Subcutaneous adipose tissue (tissue), 4 donors: ENCODE results near the gene CDIPT. TPM values are rescaled to one million over a fixed set of nuclear protein-coding genes. Genes with fewer than 3 reads are reported as not detected.

Source experiments
- total RNA-seq, 4 donors: library from RNA; depleted of rRNA; stranded (reverse); fragments of >200 nt; gene quantifications; one replicate each; pipeline ENCODE4 v1.1.0, GENCODE V29; 2016
- TF ChIP-seq, protein P1 (sequence below): fragments of 450-650 bp; IDR thresholded peaks from one replicate; pipeline ENCODE4 v1.5.1; 2016; ENCODE audit warnings: low read depth, mild to moderate bottlenecking, control low read depth, antibody characterized with exemption, moderate library complexity

Gene CDIPT
- total RNA-seq, 4 donors from 2014 or later, result 57.7 to 107 (median 94.7) TPM

DNA sequence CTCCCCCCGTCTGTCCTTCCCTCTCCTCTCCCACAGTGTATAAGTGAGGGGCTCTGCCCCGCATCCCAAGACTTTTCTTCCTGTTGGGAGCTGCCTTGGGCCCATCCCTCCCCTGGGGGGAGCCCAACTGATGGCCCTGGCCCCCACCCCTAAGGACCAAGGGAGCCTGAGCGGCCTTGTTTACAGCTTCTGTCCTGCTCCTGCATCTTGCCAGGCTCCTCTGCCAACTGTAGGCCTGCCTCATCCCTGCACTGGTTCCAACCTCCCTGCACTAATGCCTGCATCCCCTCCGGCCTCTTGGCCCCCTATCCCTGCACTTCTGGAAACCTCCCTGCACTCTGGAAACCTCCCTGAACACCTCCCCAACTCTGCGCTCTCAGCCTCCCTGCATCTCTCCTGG, 48.4 kb downstream of the CDIPT start:
- TF ChIP-seq, protein P1, sequence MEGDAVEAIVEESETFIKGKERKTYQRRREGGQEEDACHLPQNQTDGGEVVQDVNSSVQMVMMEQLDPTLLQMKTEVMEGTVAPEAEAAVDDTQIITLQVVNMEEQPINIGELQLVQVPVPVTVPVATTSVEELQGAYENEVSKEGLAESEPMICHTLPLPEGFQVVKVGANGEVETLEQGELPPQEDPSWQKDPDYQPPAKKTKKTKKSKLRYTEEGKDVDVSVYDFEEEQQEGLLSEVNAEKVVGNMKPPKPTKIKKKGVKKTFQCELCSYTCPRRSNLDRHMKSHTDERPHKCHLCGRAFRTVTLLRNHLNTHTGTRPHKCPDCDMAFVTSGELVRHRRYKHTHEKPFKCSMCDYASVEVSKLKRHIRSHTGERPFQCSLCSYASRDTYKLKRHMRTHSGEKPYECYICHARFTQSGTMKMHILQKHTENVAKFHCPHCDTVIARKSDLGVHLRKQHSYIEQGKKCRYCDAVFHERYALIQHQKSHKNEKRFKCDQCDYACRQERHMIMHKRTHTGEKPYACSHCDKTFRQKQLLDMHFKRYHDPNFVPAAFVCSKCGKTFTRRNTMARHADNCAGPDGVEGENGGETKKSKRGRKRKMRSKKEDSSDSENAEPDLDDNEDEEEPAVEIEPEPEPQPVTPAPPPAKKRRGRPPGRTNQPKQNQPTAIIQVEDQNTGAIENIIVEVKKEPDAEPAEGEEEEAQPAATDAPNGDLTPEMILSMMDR, result no peak

DNA sequence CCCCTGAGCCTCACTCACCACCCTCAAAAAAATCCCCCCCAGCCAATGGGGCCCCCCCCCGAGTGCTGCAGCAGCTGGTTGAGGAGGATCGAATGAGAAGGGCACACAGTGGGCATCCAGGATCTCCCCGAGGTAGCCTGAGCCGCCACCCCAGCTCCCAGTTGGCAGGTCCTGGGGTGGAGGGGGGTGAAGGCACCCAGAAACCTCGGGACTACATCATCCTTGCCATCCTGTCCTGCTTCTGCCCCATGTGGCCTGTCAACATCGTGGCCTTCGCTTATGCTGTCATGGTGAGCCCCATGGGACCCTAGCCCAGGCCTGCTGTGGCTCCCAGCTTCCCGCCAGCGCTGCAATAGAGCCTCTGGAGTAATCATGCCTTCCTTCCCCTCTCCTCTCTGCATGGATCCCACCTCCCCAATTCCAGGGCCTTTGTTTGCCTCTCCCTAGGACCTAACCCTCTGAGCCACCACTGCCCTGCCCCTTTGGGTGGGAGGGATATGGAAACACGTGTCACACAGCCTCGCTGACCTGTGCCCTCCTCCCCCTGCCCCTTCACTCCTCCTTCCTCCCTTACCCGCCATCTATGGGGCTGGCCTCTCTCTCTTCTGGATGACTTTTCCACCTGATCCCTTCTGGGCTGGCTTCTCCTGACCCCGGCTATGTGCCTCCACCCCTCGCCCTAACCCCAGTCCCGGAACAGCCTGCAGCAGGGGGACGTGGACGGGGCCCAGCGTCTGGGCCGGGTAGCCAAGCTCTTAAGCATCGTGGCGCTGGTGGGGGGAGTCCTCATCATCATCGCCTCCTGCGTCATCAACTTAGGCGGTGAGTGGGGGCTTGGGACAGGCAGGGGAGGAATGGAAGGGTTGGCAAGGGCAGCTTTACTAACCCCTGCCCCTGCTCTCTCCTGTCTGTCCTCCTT, 49.1 kb downstream of the CDIPT start:
- TF ChIP-seq, protein P1, result no peak

DNA sequence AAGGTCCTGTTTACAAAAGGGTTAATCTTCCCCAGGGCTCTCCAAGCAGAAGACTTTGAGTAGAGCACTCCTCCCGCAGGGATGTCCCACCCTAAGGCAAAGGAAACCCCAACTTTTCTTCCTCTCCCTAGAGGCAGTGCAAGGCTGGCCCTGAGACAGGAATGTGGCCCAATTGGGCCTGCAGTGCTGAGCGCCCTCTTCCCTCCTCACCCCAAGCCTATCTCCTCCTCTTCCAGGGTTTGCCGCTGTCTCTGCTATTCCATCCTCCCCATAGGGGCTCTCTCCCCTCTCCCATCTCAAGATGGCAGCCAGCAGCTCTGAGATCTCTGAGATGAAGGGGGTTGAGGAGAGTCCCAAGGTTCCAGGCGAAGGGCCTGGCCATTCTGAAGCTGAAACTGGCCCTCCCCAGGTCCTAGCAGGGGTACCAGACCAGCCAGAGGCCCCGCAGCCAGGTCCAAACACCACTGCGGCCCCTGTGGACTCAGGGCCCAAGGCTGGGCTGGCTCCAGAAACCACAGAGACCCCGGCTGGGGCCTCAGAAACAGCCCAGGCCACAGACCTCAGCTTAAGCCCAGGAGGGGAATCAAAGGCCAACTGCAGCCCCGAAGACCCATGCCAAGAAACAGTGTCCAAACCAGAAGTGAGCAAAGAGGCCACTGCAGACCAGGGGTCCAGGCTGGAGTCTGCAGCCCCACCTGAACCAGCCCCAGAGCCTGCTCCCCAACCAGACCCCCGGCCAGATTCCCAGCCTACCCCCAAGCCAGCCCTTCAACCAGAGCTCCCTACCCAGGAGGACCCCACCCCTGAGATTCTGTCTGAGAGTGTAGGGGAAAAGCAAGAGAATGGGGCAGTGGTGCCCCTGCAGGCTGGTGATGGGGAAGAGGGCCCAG, 50.0 kb downstream of the CDIPT start:
- TF ChIP-seq, protein P1, result no peak

DNA sequence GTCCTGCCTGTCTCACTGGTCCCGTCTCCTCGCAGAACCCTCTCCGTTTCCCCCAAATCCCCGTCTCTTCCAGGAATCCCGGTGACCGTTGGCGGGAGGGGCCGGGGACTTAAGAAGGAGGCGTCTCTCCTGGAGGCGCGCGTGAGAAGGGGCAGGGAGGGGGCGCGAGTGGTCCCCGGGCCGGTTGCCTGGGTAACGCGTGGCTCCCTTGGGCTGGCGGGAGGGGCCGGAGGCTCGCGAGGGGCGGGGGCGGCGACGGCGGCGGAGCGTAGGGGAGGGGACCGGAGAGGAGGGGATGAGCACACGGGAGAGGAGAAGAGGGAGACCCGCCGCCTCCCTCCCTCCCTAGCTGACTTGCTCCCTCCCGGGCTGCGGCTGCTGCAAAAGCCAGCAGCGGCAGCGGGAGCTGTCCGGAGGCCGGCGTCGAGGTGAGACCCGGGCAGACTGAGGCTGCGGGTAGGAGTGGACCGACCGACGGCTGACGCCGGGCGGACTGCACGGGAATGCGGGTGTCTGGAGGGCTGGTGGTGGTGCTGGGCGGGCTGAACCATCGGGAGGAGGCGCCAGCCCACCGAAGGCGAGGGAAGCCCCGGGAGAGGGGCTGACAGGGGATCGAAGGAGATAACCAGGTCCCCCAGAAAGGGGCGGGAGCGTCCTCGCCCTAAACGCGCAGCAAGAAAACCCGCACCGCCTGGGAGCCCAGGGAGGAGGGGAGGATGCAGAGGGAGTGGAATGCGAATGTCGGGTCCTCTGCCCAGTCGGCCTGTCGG, 50.9 kb downstream of the CDIPT start, which contains the start of gene PRRT2:
Gene PRRT2 (plus strand): TSS at position 298 of the 770 bp plus-strand sequence. CDS start 862 bp downstream, outside the sequence.
- TF ChIP-seq, protein P1, result no peak

DNA sequence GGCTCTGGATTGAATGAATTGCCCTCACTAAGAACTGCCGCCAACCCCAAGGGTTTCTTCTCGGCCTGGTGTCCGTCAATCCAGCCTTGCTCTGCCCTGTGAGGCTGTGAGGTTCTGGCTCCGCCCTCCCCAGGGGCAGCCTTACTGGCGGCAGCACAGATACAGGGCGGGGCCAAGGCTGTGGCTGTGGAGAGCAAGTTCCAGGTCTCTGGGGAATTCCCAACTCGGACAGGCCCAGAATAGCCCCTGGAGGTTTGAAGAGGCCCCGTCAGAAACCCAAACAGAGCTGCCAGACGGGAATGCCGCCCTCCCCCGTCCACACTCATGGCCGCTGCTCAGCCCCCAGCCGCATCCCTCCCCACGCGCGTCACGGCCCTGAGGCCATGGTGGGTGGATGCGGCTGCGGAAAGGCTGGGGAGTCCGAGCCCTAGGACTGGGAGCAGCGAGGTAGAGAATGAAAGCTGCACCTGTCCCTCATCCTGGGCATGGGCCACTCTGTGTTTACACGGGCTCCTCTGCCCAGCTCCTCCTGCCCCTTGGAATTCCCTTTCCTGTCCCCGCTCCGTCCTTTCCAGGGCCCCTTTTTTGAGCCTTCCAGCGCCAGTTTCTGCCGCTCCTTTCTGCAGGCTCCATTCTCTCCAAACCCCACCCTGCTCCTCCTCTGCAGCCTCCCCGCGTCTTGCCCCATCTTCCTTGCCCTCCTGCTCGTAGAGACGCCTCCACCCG, 51.7 kb downstream of the CDIPT start:
- TF ChIP-seq, protein P1, result no peak

DNA sequence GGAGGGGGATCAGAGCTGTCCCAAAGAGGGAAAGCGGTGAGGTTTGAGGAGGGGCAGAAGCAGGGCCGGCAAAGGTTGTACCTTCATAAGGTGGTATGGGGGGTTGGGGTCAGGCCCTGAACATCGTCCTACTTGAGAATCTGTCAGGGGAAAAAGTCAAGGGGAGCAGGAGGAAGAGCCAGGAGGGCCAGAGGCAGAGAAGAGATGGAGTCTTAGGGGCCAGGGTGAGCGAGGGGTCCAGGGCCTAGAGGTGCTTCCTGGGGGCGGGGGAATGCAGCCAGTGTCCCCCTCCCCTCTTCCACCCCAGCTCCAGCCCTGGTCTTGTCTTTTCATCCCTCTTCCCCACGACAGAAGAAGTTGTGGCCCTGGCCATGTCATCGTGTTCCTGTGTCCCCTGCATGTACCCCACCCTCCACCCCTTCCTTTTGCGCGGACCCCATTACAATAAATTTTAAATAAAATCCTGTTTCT, 52.3 kb downstream of the CDIPT start:
- TF ChIP-seq, protein P1, result no peak
